Upper lobe of right lung (tissue), 1 donor: ENCODE measurements around the gene METTL5. TPM values are rescaled to one million over a fixed set of nuclear protein-coding genes. Genes with fewer than 3 reads are reported as not detected.
"Not testable (repeated sequence)": the region's sequence is repeated elsewhere in the genome, so short reads cannot be mapped to it uniquely, and the experiment has no call there.

ENCODE experiments used
- ATAC-seq: fragments of 200-7000 bp; cut with Tn5 transposase; one replicate; pipeline ENCODE4 v1.9.1; 2020; ENCODE audit warnings: mild to moderate bottlenecking, moderate library complexity
- DNase-seq: peaks from one replicate; pipeline ENCODE4 v3.0.0-alpha.2; 2020
- H3K27ac ChIP-seq: fragments of 200-600 bp; one replicate; pipeline ENCODE4 v1.8.0; 2022
- H3K27me3 ChIP-seq: fragments of 200-600 bp; one replicate; pipeline ENCODE4 v1.8.0; 2022; ENCODE audit warnings: mild to moderate bottlenecking
- H3K36me3 ChIP-seq: fragments of 200-600 bp; one replicate; pipeline ENCODE4 v1.8.0; 2022
- H3K4me1 ChIP-seq: fragments of 200-600 bp; one replicate; pipeline ENCODE4 v1.8.0; 2022
- H3K4me3 ChIP-seq: fragments of 200-600 bp; one replicate; pipeline ENCODE4 v1.8.0; 2022; ENCODE audit warnings: mild to moderate bottlenecking
- H3K9me3 ChIP-seq: fragments of 200-600 bp; one replicate; pipeline ENCODE4 v1.8.0; 2022
- intact Hi-C: fragments of 100-400 bp; cut with DNase I; formaldehyde crosslinking; loops from one replicate; pipeline ENCODE4 v1.11.0; 2022
- total RNA-seq: library from RNA; stranded (reverse); fragmentation: NEBNext Ultra II Directional; extraction: Animal tissue kit (Norgen Biotek cat#: 25700); gene quantifications from one replicate; pipeline ENCODE4 v1.2.1, GENCODE V29; 2021
- TF ChIP-seq, protein P1 (sequence below): fragments of 200-600 bp; IDR thresholded peaks from one replicate; pipeline ENCODE4 v1.8.0; 2022; ENCODE audit warnings: antibody characterized with exemption
- donor health status: DM: no; HTN: yes; CAD: no; lungs with severe emphysema.

Gene METTL5
- total RNA-seq, 1 donor from 2014 or later: 34.7 TPM

DNA sequence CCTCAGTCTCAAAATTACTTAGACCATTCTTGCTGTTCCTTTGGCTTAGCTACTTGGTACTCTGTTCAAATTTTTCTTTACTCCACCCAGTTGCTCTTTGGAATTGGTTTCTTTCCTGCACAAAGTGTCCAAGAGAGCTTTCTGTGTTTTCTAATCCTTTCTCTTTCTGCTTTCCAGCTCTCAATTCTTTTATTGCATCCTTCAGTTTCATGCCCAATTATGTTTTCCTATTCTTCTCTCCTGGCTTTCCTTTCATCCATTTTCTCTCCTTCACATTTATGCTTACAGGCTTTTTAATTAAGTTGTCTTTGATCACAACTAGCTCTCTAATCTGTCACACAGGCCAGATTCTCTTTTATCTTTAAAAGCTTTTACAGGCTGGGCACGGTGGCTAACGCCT lies 40.8 kb upstream of the METTL5 start:
- H3K36me3 ChIP-seq: no peaks in the 10 kb centered on the region
- no peaks in the 10 kb centered on the region for H3K27me3 ChIP-seq
- H3K4me1 ChIP-seq: no peaks in the 10 kb centered on the region
- TF ChIP-seq, protein P1, sequence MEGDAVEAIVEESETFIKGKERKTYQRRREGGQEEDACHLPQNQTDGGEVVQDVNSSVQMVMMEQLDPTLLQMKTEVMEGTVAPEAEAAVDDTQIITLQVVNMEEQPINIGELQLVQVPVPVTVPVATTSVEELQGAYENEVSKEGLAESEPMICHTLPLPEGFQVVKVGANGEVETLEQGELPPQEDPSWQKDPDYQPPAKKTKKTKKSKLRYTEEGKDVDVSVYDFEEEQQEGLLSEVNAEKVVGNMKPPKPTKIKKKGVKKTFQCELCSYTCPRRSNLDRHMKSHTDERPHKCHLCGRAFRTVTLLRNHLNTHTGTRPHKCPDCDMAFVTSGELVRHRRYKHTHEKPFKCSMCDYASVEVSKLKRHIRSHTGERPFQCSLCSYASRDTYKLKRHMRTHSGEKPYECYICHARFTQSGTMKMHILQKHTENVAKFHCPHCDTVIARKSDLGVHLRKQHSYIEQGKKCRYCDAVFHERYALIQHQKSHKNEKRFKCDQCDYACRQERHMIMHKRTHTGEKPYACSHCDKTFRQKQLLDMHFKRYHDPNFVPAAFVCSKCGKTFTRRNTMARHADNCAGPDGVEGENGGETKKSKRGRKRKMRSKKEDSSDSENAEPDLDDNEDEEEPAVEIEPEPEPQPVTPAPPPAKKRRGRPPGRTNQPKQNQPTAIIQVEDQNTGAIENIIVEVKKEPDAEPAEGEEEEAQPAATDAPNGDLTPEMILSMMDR: no peak
- DNase-seq (no peak), ATAC-seq (no peak)
- no peak overlapping the region for H3K27ac ChIP-seq
- H3K4me3 ChIP-seq: no peak overlapping the region
- no peaks in the 10 kb centered on the region for H3K9me3 ChIP-seq
- intact Hi-C loops: no loop called here

DNA sequence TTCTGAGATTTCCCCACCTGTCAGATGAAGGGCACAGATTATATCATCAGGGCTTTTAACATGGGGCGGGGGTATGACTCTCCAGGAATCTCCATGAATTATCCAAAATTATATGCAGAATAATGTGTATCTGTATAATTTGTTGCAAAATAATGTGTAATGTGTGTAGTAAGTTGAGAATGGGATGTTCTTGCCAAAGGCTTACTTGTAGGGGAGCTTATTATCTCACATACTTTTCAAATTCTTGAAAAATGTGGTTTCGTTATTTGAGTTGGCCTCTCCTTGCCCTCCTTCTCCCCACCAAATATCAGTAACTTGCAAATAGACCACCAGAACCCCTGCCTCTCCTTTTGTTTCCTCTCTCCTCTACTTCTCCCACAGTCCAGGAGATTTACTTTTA lies 38.1 kb upstream of the METTL5 start:
- ATAC-seq: no peak
- no peaks in the 10 kb centered on the region for H3K27me3 ChIP-seq
- TF ChIP-seq, protein P1: no peak

DNA sequence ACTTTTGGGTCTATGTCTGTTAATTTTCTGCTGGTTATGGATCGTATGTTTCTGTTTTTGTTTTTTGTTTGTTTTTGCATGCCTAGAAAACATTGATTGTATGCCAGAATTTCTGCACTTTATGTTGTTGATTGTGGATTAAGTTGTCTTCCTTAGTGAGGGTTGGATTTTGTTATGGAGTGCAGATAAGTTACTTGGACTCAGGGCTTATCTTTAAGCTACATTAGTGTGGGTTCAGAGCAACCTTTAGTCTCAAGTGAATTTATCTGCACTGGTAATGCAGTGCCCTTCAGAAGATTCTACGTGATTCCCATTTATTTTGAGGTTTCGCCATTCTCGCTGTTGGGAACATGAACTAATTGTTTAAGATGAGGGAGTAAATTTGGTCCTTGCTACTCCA lies 35.4 kb upstream of the METTL5 start:
- Histone ChIP-seq H3K27ac (no peak overlapping the region), H3K4me3 (no peak overlapping the region), H3K27me3 (no peaks in the 10 kb centered on the region), H3K9me3 (no peaks in the 10 kb centered on the region), H3K36me3 (no peaks in the 10 kb centered on the region), H3K4me1 (no peaks in the 10 kb centered on the region)
- no peak for DNase-seq
- TF ChIP-seq, protein P1: no peak
- no peak for ATAC-seq
- intact Hi-C loops: no loop called here

More for the DNA sequence above, 38.1 kb upstream of the METTL5 start:
- Histone ChIP-seq H3K36me3 (no peaks in the 10 kb centered on the region), H3K9me3 (no peaks in the 10 kb centered on the region), H3K27ac (no peak overlapping the region), H3K4me1 (no peaks in the 10 kb centered on the region), H3K4me3 (no peak overlapping the region)
- intact Hi-C loops: no loop called here
- DNase-seq: no peak

DNA sequence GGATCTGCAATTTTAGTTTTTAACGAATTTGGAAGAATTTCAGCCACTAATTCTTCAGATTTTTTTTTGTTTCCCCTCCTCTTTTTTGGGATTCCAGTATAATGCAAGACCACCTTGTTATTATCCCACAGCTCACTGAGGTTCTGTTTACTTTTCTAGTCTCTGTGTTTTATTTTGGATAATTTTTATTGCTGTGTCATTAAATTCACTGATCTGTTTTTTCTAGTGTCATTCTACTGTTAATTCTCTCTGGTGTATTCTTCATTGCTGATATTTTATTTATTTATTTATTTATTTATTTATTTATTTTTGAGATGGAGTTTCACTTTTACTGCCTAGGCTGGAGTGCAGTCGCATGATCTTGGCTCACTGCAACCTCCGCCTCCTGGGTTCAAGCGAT lies 34.7 kb upstream of the METTL5 start:
- Histone ChIP-seq H3K4me1 (no peaks in the 10 kb centered on the region), H3K27me3 (no peaks in the 10 kb centered on the region), H3K27ac (no peak overlapping the region), H3K4me3 (no peak overlapping the region), H3K9me3 (no peaks in the 10 kb centered on the region), H3K36me3 (no peaks in the 10 kb centered on the region)
- intact Hi-C loops: no loop called here
- ATAC-seq (no peak), DNase-seq (no peak)
- TF ChIP-seq, protein P1: no peak

DNA sequence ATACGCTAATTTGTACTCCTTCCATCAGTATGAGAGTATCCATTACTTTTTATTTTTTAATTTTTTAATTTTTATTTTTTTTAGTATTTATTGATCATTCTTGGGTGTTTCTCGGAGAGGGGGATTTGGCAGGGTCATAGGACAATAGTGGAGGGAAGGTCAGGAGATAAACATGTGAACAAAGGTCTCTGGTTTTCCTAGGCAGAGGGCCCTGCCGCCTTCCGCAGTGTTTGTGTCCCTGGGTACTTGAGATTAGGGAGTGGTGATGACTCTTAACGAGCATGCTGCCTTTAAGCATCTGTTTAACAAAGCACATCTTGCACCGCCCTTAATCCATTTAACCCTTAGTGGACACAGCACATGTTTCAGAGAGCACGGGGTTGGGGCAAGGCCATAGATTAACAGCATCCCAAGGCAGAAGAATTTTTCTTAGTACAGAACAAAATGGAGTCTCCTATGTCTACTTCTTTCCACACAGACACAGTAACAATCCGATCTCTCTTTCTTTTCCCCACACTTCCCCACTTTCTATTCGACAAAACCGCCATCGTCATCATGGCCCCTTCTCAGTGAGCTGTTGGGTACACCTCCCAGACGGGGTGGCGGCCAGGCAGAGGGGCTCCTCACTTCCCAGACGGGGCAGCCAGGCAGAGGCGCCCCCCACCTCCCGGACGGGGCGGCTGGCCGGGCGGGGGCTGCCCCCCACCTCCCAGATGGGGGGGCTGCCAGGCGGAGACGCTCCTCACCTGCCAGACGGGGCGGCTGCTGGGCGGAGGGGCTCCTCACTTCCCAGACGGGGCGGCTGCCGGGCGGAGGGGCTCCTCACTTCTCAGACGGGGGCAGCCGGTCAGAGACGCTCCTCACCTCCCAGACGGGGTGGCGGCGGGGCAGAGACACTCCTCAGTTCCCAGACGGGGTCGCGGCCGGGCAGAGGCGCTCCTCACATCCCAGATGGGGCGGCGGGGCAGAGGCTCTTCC lies 30.9 kb upstream of the METTL5 start:
- intact Hi-C loops, ATAC-seq: not testable (repeated sequence)

DNA sequence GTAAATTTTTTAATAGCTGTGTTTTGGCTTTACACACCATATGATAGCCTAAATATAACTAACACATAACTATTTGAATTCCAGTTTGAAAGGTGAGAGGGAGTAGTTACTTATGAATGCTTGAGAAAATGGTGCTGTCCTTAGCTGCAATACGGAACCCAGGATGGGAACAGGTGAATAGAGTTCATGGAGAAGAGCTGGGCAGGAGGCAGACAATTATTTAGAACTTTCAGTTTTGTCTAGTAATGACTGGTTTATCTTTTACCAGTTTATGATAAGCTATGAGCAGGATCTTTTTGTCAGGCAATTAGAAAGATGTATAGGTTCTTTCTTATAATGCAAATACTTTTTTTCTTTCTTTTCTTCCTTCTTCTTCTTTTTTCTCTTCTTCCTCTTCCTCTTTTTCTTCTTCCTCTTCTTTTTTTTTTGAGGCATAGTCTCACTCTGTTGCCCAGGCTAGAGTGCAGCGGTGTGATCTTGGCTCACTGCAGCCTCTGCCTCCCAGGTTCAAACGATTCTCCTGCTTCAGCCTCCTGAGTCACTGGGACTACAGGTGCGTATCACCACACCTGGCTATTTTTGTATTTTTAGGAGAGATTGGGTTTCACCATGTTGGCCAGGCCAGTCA lies 28.4 kb upstream of the METTL5 start:
- Histone ChIP-seq H3K4me3 (no peak overlapping the region), H3K27me3 (no peaks in the 10 kb centered on the region), H3K4me1 (no peaks in the 10 kb centered on the region), H3K27ac (no peak overlapping the region), H3K9me3 (no peaks in the 10 kb centered on the region), H3K36me3 (no peaks in the 10 kb centered on the region)
- no peak for ATAC-seq
- intact Hi-C loops: no loop called here
- no peak for DNase-seq
- TF ChIP-seq, protein P1: no peak

More for the DNA sequence above, 30.9 kb upstream of the METTL5 start:
- H3K27me3 ChIP-seq, H3K4me1 ChIP-seq, H3K9me3 ChIP-seq, H3K27ac ChIP-seq, H3K4me3 ChIP-seq, H3K36me3 ChIP-seq, DNase-seq: not testable (repeated sequence)
